Measurements from ENCODE around the gene DDN.

Gene DDN

GRCh38 chr12:49030119-49030518, 30.9 kb upstream of the DDN start:
- no peak for DNase-seq (ENCODE audit: low read depth in 1 of 2, low spot score in 1 of 2)
- Histone ChIP-seq H3K4me3 (replicated peaks; ENCODE audit: insufficient read depth, low read length) (no peak overlapping the region), H3K27ac (replicated peaks) (no peak overlapping the region), H3K27me3 (ENCODE audit: insufficient read depth, poor library complexity, severe bottlenecking) (no peaks in the 10 kb centered on the region)
- TF ChIP-seq POLR2AphosphoS5 (IDR thresholded peaks at IDR 0.05; ENCODE audit: low read depth) = no peak

GRCh38 chr12:49028666-49029275, 29.6 kb upstream of the DDN start:
- Histone ChIP-seq H3K27me3 (ENCODE audit: insufficient read depth, poor library complexity, severe bottlenecking) (no peaks in the 10 kb centered on the region), H3K27ac (replicated peaks) (no peak overlapping the region), H3K4me3 (replicated peaks; ENCODE audit: insufficient read depth, low read length) (no peak overlapping the region)
- no peak for TF ChIP-seq CTCF (IDR thresholded peaks at IDR 0.05; ENCODE audit: insufficient read depth, low read length)
- no peak for TF ChIP-seq REST (IDR thresholded peaks at IDR 0.05; ENCODE audit: insufficient replicate concordance, low read depth)
- TF ChIP-seq GABPA (IDR thresholded peaks at IDR 0.05; ENCODE audit: low read depth) = no peak
- TF ChIP-seq SPI1 (IDR thresholded peaks at IDR 0.05; ENCODE audit: borderline replicate concordance, low read depth) = no peak
- TF ChIP-seq POLR2AphosphoS5 (IDR thresholded peaks at IDR 0.05; ENCODE audit: low read depth) = no peak
- DNase-seq (ENCODE audit: low read depth in 1 of 2, low spot score in 1 of 2) = no peak

GRCh38 chr12:49027846-49028555, 28.8 kb upstream of the DDN start:
- H3K4me3 ChIP-seq (replicated peaks; ENCODE audit: insufficient read depth, low read length) = no peak overlapping the region
- H3K27me3 ChIP-seq (ENCODE audit: insufficient read depth, poor library complexity, severe bottlenecking) = no peaks in the 10 kb centered on the region
- no peak overlapping the region for H3K27ac ChIP-seq (replicated peaks)
- no peak for DNase-seq (ENCODE audit: low read depth in 1 of 2, low spot score in 1 of 2)
- TF ChIP-seq CTCF (IDR thresholded peaks at IDR 0.05; ENCODE audit: insufficient read depth, low read length) (no peak), SPI1 (IDR thresholded peaks at IDR 0.05; ENCODE audit: borderline replicate concordance, low read depth) (no peak), POLR2AphosphoS5 (IDR thresholded peaks at IDR 0.05; ENCODE audit: low read depth) (no peak), GABPA (IDR thresholded peaks at IDR 0.05; ENCODE audit: low read depth) (no peak), REST (IDR thresholded peaks at IDR 0.05; ENCODE audit: insufficient replicate concordance, low read depth) (no peak)

- Histone ChIP-seq H3K27ac (replicated peaks) (no peak overlapping the region), H3K27me3 (ENCODE audit: insufficient read depth, poor library complexity, severe bottlenecking) (no peaks in the 10 kb centered on the region), H3K4me3 (replicated peaks; ENCODE audit: insufficient read depth, low read length) (no peak overlapping the region)
- no peak for TF ChIP-seq CTCF (IDR thresholded peaks at IDR 0.05; ENCODE audit: insufficient read depth, low read length)
- TF ChIP-seq REST (IDR thresholded peaks at IDR 0.05; ENCODE audit: insufficient replicate concordance, low read depth) = no peak
- TF ChIP-seq POLR2AphosphoS5 (IDR thresholded peaks at IDR 0.05; ENCODE audit: low read depth) = no peak
- no peak for TF ChIP-seq GABPA (IDR thresholded peaks at IDR 0.05; ENCODE audit: low read depth)
- no peak for TF ChIP-seq SPI1 (IDR thresholded peaks at IDR 0.05; ENCODE audit: borderline replicate concordance, low read depth)
- DNase-seq (ENCODE audit: low read depth in 1 of 2, low spot score in 1 of 2) = no peak
Measured at GRCh38 chr12:49026678-49027480, 27.7 kb upstream of the DDN start.
